SK-N-SH (cell line): ENCODE results near the gene PDLIM4. TPM values are rescaled to one million over a fixed set of nuclear protein-coding genes. Genes with fewer than 3 reads are reported as not detected.

Experiments
- CTCF ChIA-PET: fragments of 300-600, 350-600 bp; formaldehyde crosslinking; extraction: SDS; loops from one replicate; lab custom pipeline; 2021; lab: Yijun Ruan, JAX
- POLR2A ChIA-PET: fragments of 350-600 bp; sonication (Branson Sonifier 250); formaldehyde crosslinking; extraction: SDS; loops from one replicate; lab custom pipeline; 2020; ENCODE audit warnings: antibody characterized with exemption, inconsistent platforms; lab: Yijun Ruan, JAX
- DNase-seq: peaks from one replicate; pipeline ENCODE4 v3.0.0; 2012
- H2AFZ ChIP-seq: fragments of 200-600 bp; sonication (generic); 2 replicates; pipeline ENCODE4 v1.8.1; 2016; ENCODE audit warnings: antibody characterized with exemption, mild to moderate bottlenecking, low read depth
- H3F3A ChIP-seq: fragments of 200-600 bp; sonication (generic); replicated peaks from 2 replicates; pipeline ENCODE3; 2016; ENCODE audit warnings: antibody characterized with exemption, mild to moderate bottlenecking; ENCODE audit not compliant: insufficient read depth
- H3K27ac ChIP-seq, 2 experiments: fragments of 200-500 bp in 1 of 2; fragments of 200-600 bp in 1 of 2; sonication (Bioruptor generic) in 1 of 2; sonication (generic), shearing (Covaris generic) in 1 of 2; 2 replicates each; pipeline versions ENCODE4 v1.5.1 to v1.6.1; 2014 to 2016; ENCODE audit warnings: low read depth in 2 of 2, inconsistent platforms in 1 of 2, low read length in 1 of 2, mild to moderate bottlenecking in 1 of 2, mixed read lengths in 1 of 2
- H3K27me3 ChIP-seq: fragments of 200-600 bp; sonication (generic), shearing (Covaris generic); 2 replicates; pipeline ENCODE4 v1.6.1; 2016; ENCODE audit warnings: mixed run types; ENCODE audit not compliant: insufficient read depth
- H3K36me3 ChIP-seq, 2 experiments: fragments of 200-500 bp in 1 of 2; fragments of 200-600 bp in 1 of 2; sonication (Bioruptor generic) in 1 of 2; sonication (generic) in 1 of 2; replicated peaks in 1 of 2; 2 replicates each; pipeline versions ENCODE3 to v1.5.1; 2014 to 2016; ENCODE audit warnings: low read length in 1 of 2, mild to moderate bottlenecking in 1 of 2; ENCODE audit not compliant: insufficient read depth in 2 of 2, control insufficient read depth in 1 of 2
- H3K4me1 ChIP-seq, 2 experiments: fragments of 200-500 bp in 1 of 2; fragments of 200-600 bp in 1 of 2; sonication (Bioruptor generic) in 1 of 2; sonication (generic), shearing (Covaris generic) in 1 of 2; 2 replicates each; pipeline versions ENCODE4 v1.5.1 to v1.6.1; 2014 to 2016; ENCODE audit warnings: low read depth in 1 of 2, low read length in 1 of 2, mixed run types in 1 of 2; ENCODE audit not compliant: insufficient read depth in 2 of 2, control insufficient read depth in 1 of 2
- H3K4me2 ChIP-seq: fragments of 200-600 bp; sonication (generic), shearing (Covaris generic); 2 replicates; pipeline ENCODE4 v1.6.1; 2017; ENCODE audit warnings: mixed run types
- H3K4me3 ChIP-seq, 2 experiments: fragments of 200-500 bp in 1 of 2; fragments of 200-600 bp in 1 of 2; sonication (Bioruptor generic) in 1 of 2; sonication (generic), shearing (Covaris generic) in 1 of 2; 2 replicates each; pipeline versions ENCODE4 v1.5.1 to v1.8.1; 2014 to 2016; ENCODE audit warnings: low read depth in 2 of 2, inconsistent platforms in 1 of 2, low read length in 1 of 2, mild to moderate bottlenecking in 1 of 2, mixed read lengths in 1 of 2, moderate library complexity in 1 of 2
- H3K79me2 ChIP-seq: fragments of 200-600 bp; sonication (generic); 2 replicates; pipeline ENCODE4 v1.8.1; 2017; ENCODE audit warnings: mild to moderate bottlenecking; ENCODE audit not compliant: insufficient read depth
- H3K9ac ChIP-seq: fragments of 200-600 bp; sonication (generic); 2 replicates; pipeline ENCODE4 v1.6.1; 2017; ENCODE audit warnings: mixed run types
- H3K9me2 ChIP-seq: fragments of 200-600 bp; sonication (generic); 2 replicates; pipeline ENCODE4 v1.6.1; 2017; ENCODE audit warnings: mixed run types
- H3K9me3 ChIP-seq: fragments of 200-600 bp; sonication (generic); 2 replicates; pipeline ENCODE4 v1.6.1; 2017; ENCODE audit warnings: mixed run types, mild to moderate bottlenecking, moderate library complexity
- H4K20me1 ChIP-seq: fragments of 200-600 bp; sonication (generic); 2 replicates; pipeline ENCODE4 v1.6.1; 2017; ENCODE audit warnings: mild to moderate bottlenecking, mixed run types; ENCODE audit not compliant: insufficient read depth
- CHD2 ChIP-seq: fragments of 150-350 bp; IDR thresholded peaks from 2 replicates; pipeline ENCODE4 v1.6.1; 2018; ENCODE audit warnings: low read length; ENCODE audit not compliant: partially characterized antibody
- EP300 ChIP-seq, 2 experiments: IDR thresholded peaks; 2 replicates each; pipeline versions ENCODE4 v1.4.0 to v1.6.1; 2012; ENCODE audit warnings: borderline replicate concordance in 1 of 2, low read depth in 1 of 2, low read length in 1 of 2
- EZH2phosphoT487 ChIP-seq: fragments of 200-600 bp; sonication (generic); IDR thresholded peaks from 2 replicates; pipeline ENCODE4 v1.6.1; 2017; ENCODE audit warnings: low read depth, mixed run types, mild to moderate bottlenecking, antibody characterized with exemption, moderate library complexity, borderline replicate concordance
- FOXJ3 ChIP-seq: sonication (generic); formaldehyde crosslinking; IDR thresholded peaks from 2 replicates; pipeline ENCODE4 v1.5.1; 2020; ENCODE audit warnings: mild to moderate bottlenecking, missing genetic modification reagents
- GATA2 ChIP-seq: sonication (generic); formaldehyde crosslinking; IDR thresholded peaks from 2 replicates; pipeline ENCODE4 v1.5.0; 2020; ENCODE audit warnings: mild to moderate bottlenecking, missing genetic modification reagents
- IRF3 ChIP-seq: fragments of 150-350 bp; IDR thresholded peaks from 2 replicates; pipeline ENCODE4 v1.6.1; 2016; ENCODE audit warnings: mild to moderate bottlenecking, low read depth, low read length
- JUND ChIP-seq: IDR thresholded peaks from 2 replicates; pipeline ENCODE4 v1.4.0; 2012
- MEF2A ChIP-seq: IDR thresholded peaks from 2 replicates; pipeline ENCODE4 v1.4.0; 2012; ENCODE audit warnings: low read depth, borderline replicate concordance
- MXI1 ChIP-seq: IDR thresholded peaks from 2 replicates; pipeline ENCODE4 v1.6.1; 2012; ENCODE audit warnings: mild to moderate bottlenecking, low read depth, low read length, improper control_type of control experiment
- POLR2AphosphoS5 ChIP-seq: IDR thresholded peaks from 2 replicates; pipeline ENCODE4 v1.6.1; 2012; ENCODE audit warnings: low read depth, low read length
- RAD21 ChIP-seq: IDR thresholded peaks from 2 replicates; pipeline ENCODE4 v1.6.1; 2012; ENCODE audit warnings: mild to moderate bottlenecking, low read length
- RFX5 ChIP-seq: IDR thresholded peaks from 2 replicates; pipeline ENCODE4 v1.6.1; 2012; ENCODE audit warnings: mild to moderate bottlenecking, improper control_type of control experiment, low read length
- TEAD4 ChIP-seq: IDR thresholded peaks from 2 replicates; pipeline ENCODE4 v1.4.0; 2012; ENCODE audit warnings: mild to moderate bottlenecking, borderline replicate concordance; ENCODE audit not compliant: insufficient read depth
- YY1 ChIP-seq: IDR thresholded peaks from 2 replicates; pipeline ENCODE4 v1.4.0; 2012; ENCODE audit warnings: low read depth, mild to moderate bottlenecking
- WGBS: methylation state at CpG from one replicate; pipeline ENCODE4 v1.1.6; 2017; ENCODE audit warnings: low lambda C conversion rate; 5-methylcytosine and 5-hydroxymethylcytosine counted together
- polyA plus RNA-seq, 3 experiments: library from polyadenylated mRNA; depleted of rRNA; stranded (reverse); fragments of >200 nt; gene quantifications; 2 replicates each; pipeline ENCODE4 v1.2.3, GENCODE V29; 2012
- TF ChIP-seq, protein P1 (sequence below): fragments of 200-600 bp; sonication (generic); IDR thresholded peaks from 2 replicates; pipeline ENCODE4 v1.6.1; 2017; ENCODE audit warnings: antibody characterized with exemption, mild to moderate bottlenecking, moderate library complexity
- TF ChIP-seq, protein P2 (sequence below): IDR thresholded peaks from 2 replicates; pipeline ENCODE4 v1.4.0; 2012; ENCODE audit warnings: low read depth, borderline replicate concordance
- TF ChIP-seq, protein P3 (sequence below): IDR thresholded peaks from 2 replicates; pipeline ENCODE4 v1.4.0; 2012; ENCODE audit warnings: low read depth
- TF ChIP-seq, protein P4 (sequence below): fragments of 150-350 bp; IDR thresholded peaks from 2 replicates; pipeline ENCODE4 v1.6.1; 2017; ENCODE audit warnings: antibody characterized with exemption, low read length, low read depth, borderline replicate concordance

PDLIM4 gene
- polyA plus RNA-seq, 1 of the 3 experiments (the other 2 are of a cell fraction): 57.1 TPM

GRCh38 chr5:132229236-132229635 is 28.3 kb upstream of the PDLIM4 start (continued):
- TF ChIP-seq TEAD4: no peak
- TF ChIP-seq MXI1: no peak
- TF ChIP-seq CHD2: no peak

DNA sequence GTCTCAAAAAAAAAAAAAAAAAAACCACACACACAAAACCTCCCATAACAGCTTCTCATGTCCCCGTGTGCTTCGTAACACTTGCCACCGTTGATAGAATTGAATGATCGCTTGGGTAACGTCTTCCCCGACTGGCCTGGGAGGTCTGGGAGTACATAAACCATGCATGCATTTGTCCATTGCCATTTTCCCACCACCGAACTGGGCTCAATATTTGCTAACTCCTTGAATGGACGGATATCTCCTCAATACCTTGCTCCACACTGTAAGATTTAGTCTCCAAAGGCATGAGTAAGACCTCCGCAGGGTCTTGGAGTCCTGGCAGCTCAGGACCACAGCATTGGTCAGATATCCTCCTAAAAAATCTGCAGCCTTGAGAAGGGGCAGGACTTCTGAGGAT is 26.6 kb upstream of the PDLIM4 start:
- peaks cover 5% of the 10 kb centered on the region for H3F3A ChIP-seq
- no peak overlapping the region for H3K9ac ChIP-seq
- ChIA-PET CTCF (no interaction called here), POLR2A (no interaction called here)
- no peak overlapping the region for H3K27ac ChIP-seq
- H3K4me3 ChIP-seq: no peak overlapping the region
- peaks cover 14% of the 10 kb centered on the region; the same call in 1 of the 2 replicates for H3K79me2 ChIP-seq
- no peak for DNase-seq
- H3K9me3 ChIP-seq: no peaks in the 10 kb centered on the region
- no peaks in the 10 kb centered on the region for H3K27me3 ChIP-seq
- WGBS: 96% methylated on average over 8 of the region's 9 CpGs
- no peaks in the 10 kb centered on the region for H4K20me1 ChIP-seq
- H2AFZ ChIP-seq: no peak overlapping the region
- no peak overlapping the region for H3K4me2 ChIP-seq
- H3K4me1 ChIP-seq: peaks cover 11 to 14% of the 10 kb centered on the region in 2 experiments; a peak in 2 of 4 replicates
- H3K36me3 ChIP-seq: no peaks in the 10 kb centered on the region
- no peak for TF ChIP-seq GATA2
- TF ChIP-seq MEF2A: no peak
- TF ChIP-seq, protein P1, sequence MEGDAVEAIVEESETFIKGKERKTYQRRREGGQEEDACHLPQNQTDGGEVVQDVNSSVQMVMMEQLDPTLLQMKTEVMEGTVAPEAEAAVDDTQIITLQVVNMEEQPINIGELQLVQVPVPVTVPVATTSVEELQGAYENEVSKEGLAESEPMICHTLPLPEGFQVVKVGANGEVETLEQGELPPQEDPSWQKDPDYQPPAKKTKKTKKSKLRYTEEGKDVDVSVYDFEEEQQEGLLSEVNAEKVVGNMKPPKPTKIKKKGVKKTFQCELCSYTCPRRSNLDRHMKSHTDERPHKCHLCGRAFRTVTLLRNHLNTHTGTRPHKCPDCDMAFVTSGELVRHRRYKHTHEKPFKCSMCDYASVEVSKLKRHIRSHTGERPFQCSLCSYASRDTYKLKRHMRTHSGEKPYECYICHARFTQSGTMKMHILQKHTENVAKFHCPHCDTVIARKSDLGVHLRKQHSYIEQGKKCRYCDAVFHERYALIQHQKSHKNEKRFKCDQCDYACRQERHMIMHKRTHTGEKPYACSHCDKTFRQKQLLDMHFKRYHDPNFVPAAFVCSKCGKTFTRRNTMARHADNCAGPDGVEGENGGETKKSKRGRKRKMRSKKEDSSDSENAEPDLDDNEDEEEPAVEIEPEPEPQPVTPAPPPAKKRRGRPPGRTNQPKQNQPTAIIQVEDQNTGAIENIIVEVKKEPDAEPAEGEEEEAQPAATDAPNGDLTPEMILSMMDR: no peak
- TF ChIP-seq RAD21: no peak
- no peak for TF ChIP-seq YY1
- TF ChIP-seq RFX5: no peak
- TF ChIP-seq POLR2AphosphoS5: no peak
- no peak for TF ChIP-seq EP300 (IDR thresholded peaks at IDR 0.05; ENCODE audit: borderline replicate concordance in 1 of 2, low read depth in 1 of 2, low read length in 1 of 2)
- TF ChIP-seq EZH2phosphoT487: no peak
- no peak for TF ChIP-seq FOXJ3 (CRISPR knock-in tag)
- no peak for TF ChIP-seq IRF3
- TF ChIP-seq, protein P2, sequence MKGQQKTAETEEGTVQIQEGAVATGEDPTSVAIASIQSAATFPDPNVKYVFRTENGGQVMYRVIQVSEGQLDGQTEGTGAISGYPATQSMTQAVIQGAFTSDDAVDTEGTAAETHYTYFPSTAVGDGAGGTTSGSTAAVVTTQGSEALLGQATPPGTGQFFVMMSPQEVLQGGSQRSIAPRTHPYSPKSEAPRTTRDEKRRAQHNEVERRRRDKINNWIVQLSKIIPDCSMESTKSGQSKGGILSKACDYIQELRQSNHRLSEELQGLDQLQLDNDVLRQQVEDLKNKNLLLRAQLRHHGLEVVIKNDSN: no peak
- TF ChIP-seq, protein P3, sequence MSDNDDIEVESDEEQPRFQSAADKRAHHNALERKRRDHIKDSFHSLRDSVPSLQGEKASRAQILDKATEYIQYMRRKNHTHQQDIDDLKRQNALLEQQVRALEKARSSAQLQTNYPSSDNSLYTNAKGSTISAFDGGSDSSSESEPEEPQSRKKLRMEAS: no peak
- TF ChIP-seq, protein P4, sequence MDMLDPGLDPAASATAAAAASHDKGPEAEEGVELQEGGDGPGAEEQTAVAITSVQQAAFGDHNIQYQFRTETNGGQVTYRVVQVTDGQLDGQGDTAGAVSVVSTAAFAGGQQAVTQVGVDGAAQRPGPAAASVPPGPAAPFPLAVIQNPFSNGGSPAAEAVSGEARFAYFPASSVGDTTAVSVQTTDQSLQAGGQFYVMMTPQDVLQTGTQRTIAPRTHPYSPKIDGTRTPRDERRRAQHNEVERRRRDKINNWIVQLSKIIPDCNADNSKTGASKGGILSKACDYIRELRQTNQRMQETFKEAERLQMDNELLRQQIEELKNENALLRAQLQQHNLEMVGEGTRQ: no peak
- TF ChIP-seq JUND: no peak
- H3K9me2 ChIP-seq: no peaks in the 10 kb centered on the region
